GM21367 (cell line): Measurements from ENCODE around the gene CACNB3.

Experiments
- ATAC-seq: cut with Tn5 transposase; IDR thresholded peaks from one replicate; pipeline ENCODE4 v1.9.1; 2021; ENCODE audit not compliant: unreplicated experiment

Gene CACNB3

GRCh38 chr12:48817873-48818830, at the start of gene CACNB3:
Gene CACNB3 (plus strand): TSS chr12:48818496. CDS start chr12:48818930, 434 bp downstream.
- ATAC-seq: no peak

GRCh38 chr12:48768736-48769135, 49.6 kb upstream of the CACNB3 start:
- no peak for ATAC-seq

- no peak for ATAC-seq
These were observed 47.5 kb upstream of the CACNB3 start for GRCh38 chr12:48770756-48771155.

- ATAC-seq: no peak
These were observed 46.6 kb upstream of the CACNB3 start for GRCh38 chr12:48771588-48772112.

- no peak for ATAC-seq
These were observed 44.6 kb upstream of the CACNB3 start for GRCh38 chr12:48773686-48774085.

- ATAC-seq: no peak
These were observed 43.8 kb upstream of the CACNB3 start for GRCh38 chr12:48774516-48774915.

- no peak for ATAC-seq
These were observed 43.0 kb upstream of the CACNB3 start for GRCh38 chr12:48775299-48775698.

GRCh38 chr12:48775991-48776649, 42.2 kb upstream of the CACNB3 start:
- ATAC-seq: no peak

- ATAC-seq: no peak
These were observed 41.3 kb upstream of the CACNB3 start for GRCh38 chr12:48776956-48777355.

- no peak for ATAC-seq
These were observed 40.5 kb upstream of the CACNB3 start for GRCh38 chr12:48777501-48778400.

- ATAC-seq: no peak
These were observed 38.4 kb upstream of the CACNB3 start for GRCh38 chr12:48779869-48780268.

GRCh38 chr12:48780381-48781025, 37.8 kb upstream of the CACNB3 start:
- ATAC-seq: no peak

GRCh38 chr12:48781750-48782456, 36.4 kb upstream of the CACNB3 start:
- no peak for ATAC-seq

GRCh38 chr12:48782457-48783395, 35.6 kb upstream of the CACNB3 start:
- ATAC-seq: no peak

GRCh38 chr12:48783432-48783831, 34.9 kb upstream of the CACNB3 start:
- no peak for ATAC-seq

- no peak for ATAC-seq
These were observed 31.4 kb upstream of the CACNB3 start for GRCh38 chr12:48786591-48787544.

- ATAC-seq: no peak
These were observed 30.3 kb upstream of the CACNB3 start for GRCh38 chr12:48787791-48788523.
